ENCODE data around the gene KCMF1. TPM values are rescaled to one million over a fixed set of nuclear protein-coding genes. Genes with fewer than 3 reads are reported as not detected.

KCMF1 gene
- total RNA-seq, result 66.9 and 101 TPM in 2 replicates

GRCh38 chr2:84970868-84971509, at the start of gene KCMF1:
Gene KCMF1 (plus strand): TSS chr2:84971161. CDS start chr2:84971452, 291 bp downstream.

Other genes starting within 250 kb of the KCMF1 start
- 4.0 and 4.7 TPM in 2 replicates for gene TRABD2A, start 90.1 kb upstream of the KCMF1 start, total RNA-seq
- gene TMSB10, start 65.5 kb upstream of the KCMF1 start, total RNA-seq, result 6,105 and 8,586 TPM in 2 replicates
- gene TCF7L1, start 162.2 kb downstream of the KCMF1 start, total RNA-seq, result 5.1 and 5.2 TPM in 2 replicates

Measured in smooth muscle cell of the pulmonary artery (primary cell).